HepG2 (cell line): ENCODE results near the gene EEF1E1. TPM values are rescaled to one million over a fixed set of nuclear protein-coding genes. Genes with fewer than 3 reads are reported as not detected.

Source experiments
- AKNA ChIP-seq: sonication (generic); formaldehyde crosslinking; IDR thresholded peaks from 2 replicates; pipeline ENCODE4 v1.4.0; 2020; ENCODE audit warnings: missing genetic modification reagents, borderline replicate concordance
- ARHGAP35 ChIP-seq: sonication (generic); formaldehyde crosslinking; IDR thresholded peaks from 2 replicates; pipeline ENCODE4 v1.9.0; 2022; ENCODE audit warnings: mild to moderate bottlenecking, inconsistent platforms, moderate library complexity, missing genetic modification reagents, borderline replicate concordance
- BRF2 ChIP-seq: sonication (generic); formaldehyde crosslinking; IDR thresholded peaks from 2 replicates; pipeline ENCODE4 v1.8.1; 2022; ENCODE audit warnings: mild to moderate bottlenecking, missing genetic modification reagents
- CEBPB ChIP-seq: IDR thresholded peaks from 2 replicates; pipeline ENCODE4 v1.6.1; 2011; ENCODE audit warnings: low read depth, low read length, improper control_type of control experiment, borderline replicate concordance
- GABPA ChIP-seq, 2 experiments: IDR thresholded peaks; 2 replicates each; pipeline ENCODE4 v1.6.1; 2011 to 2016; ENCODE audit warnings: low read depth in 2 of 2, low read length in 1 of 2, missing biosample characterization in 1 of 2, missing genetic modification characterization in 1 of 2
- HOXA7 ChIP-seq: sonication (generic); formaldehyde crosslinking; IDR thresholded peaks from 2 replicates; pipeline ENCODE4 v1.8.1; 2022; ENCODE audit warnings: mild to moderate bottlenecking, missing genetic modification reagents, moderate library complexity
- KLF9 ChIP-seq: IDR thresholded peaks from 2 replicates; pipeline ENCODE4 v1.6.1; 2016; ENCODE audit warnings: low read depth
- MED1 ChIP-seq: sonication (generic); formaldehyde crosslinking; IDR thresholded peaks from 2 replicates; pipeline ENCODE4 v1.4.0; 2020; ENCODE audit warnings: missing genetic modification reagents
- NCOA2 ChIP-seq: sonication (generic); formaldehyde crosslinking; IDR thresholded peaks from 2 replicates; pipeline ENCODE4 v1.8.0; 2022; ENCODE audit warnings: inconsistent platforms
- RELA ChIP-seq: sonication (generic); formaldehyde crosslinking; IDR thresholded peaks from 2 replicates; pipeline ENCODE4 v1.4.0; 2020; ENCODE audit warnings: missing genetic modification reagents
- SAP130 ChIP-seq: IDR thresholded peaks from 2 replicates; pipeline ENCODE4 v1.6.1; 2016; ENCODE audit warnings: low read depth
- SMAD9 ChIP-seq: sonication (generic); formaldehyde crosslinking; IDR thresholded peaks from 2 replicates; pipeline ENCODE4 v1.5.1; 2020; ENCODE audit warnings: mild to moderate bottlenecking, missing genetic modification reagents
- ZBED4 ChIP-seq: sonication (generic); formaldehyde crosslinking; IDR thresholded peaks from 2 replicates; pipeline ENCODE4 v1.4.0; 2020; ENCODE audit warnings: missing genetic modification reagents, borderline replicate concordance
- ZBTB1 ChIP-seq: sonication (generic); formaldehyde crosslinking; IDR thresholded peaks from 2 replicates; pipeline ENCODE4 v1.4.0; 2020; ENCODE audit warnings: missing genetic modification reagents, borderline replicate concordance
- ZNF20 ChIP-seq: sonication (generic); formaldehyde crosslinking; IDR thresholded peaks from 2 replicates; pipeline ENCODE4 v1.4.0; 2020; ENCODE audit warnings: mild to moderate bottlenecking, moderate library complexity, missing genetic modification reagents
- ZNF256 ChIP-seq: sonication (generic); formaldehyde crosslinking; conservative IDR thresholded peaks from 2 replicates; pipeline ENCODE4 v1.4.0; 2020; ENCODE audit warnings: missing genetic modification reagents
- ZNF282 ChIP-seq: fragments of 450-650 bp; IDR thresholded peaks from 2 replicates; pipeline ENCODE4 v1.6.1; 2018; ENCODE audit not compliant: partially characterized antibody
- ZNF614 ChIP-seq: IDR thresholded peaks from 2 replicates; pipeline ENCODE4 v1.6.1; 2018; ENCODE audit warnings: missing biosample characterization, missing genetic modification reagents, inconsistent platforms, borderline replicate concordance
- ZNF7 ChIP-seq: IDR thresholded peaks from 2 replicates; pipeline ENCODE4 v1.6.1; 2016; ENCODE audit warnings: missing biosample characterization, missing genetic modification reagents
- ZNF740 ChIP-seq: sonication (generic); formaldehyde crosslinking; IDR thresholded peaks from 2 replicates; pipeline ENCODE4 v1.4.0; 2020; ENCODE audit warnings: missing genetic modification reagents
- ZNF761 ChIP-seq: sonication (generic); formaldehyde crosslinking; conservative IDR thresholded peaks from 2 replicates; pipeline ENCODE4 v1.4.0; 2020; ENCODE audit warnings: mild to moderate bottlenecking, missing genetic modification reagents
- polyA plus RNA-seq, 8 experiments: library from polyadenylated mRNA; depleted of rRNA in 3 of 8; stranded (reverse) in 7 of 8; unstranded in 1 of 8; fragments of >200 nt; fragmentation: Illumina TruSeq in 4 of 8; extraction: Trizol in 4 of 8; gene quantifications; 2 replicates each; pipeline versions ENCODE4 v1.2.1 to v1.2.3, GENCODE V29; 2011 to 2016; ENCODE audit warnings: low read depth in 4 of 8, missing spikeins in 1 of 8, mixed read lengths in 1 of 8; ENCODE audit not compliant: insufficient read depth in 1 of 8
- total RNA-seq, 5 experiments: library from RNA; depleted of rRNA; stranded (reverse); fragments of >200 nt; fragmentation: Illumina TruSeq; extraction: Trizol; gene quantifications; 2 replicates each; pipeline ENCODE4 v1.2.3, GENCODE V29; 2016; ENCODE audit warnings: low read depth in 1 of 5

Gene EEF1E1
- total and polyA plus RNA-seq, 2 of the 13 experiments (the other 11 are each of a cell fraction or from before 2014, with no cell fraction given): 128 to 188 TPM

- TF ChIP-seq AKNA: no peak
- TF ChIP-seq MED1: peak; percentile 91
- TF ChIP-seq CEBPB: peak; percentile 96
- peak; percentile 94 for TF ChIP-seq SAP130
- no peak for TF ChIP-seq ARHGAP35 (CRISPR knock-in tag)
- no peak for TF ChIP-seq SMAD9 (CRISPR knock-in tag)
- TF ChIP-seq GABPA (IDR thresholded peaks at IDR 0.05; ENCODE audit: low read depth, low read length): no peak
- TF ChIP-seq GABPA (CRISPR knock-in tag; IDR thresholded peaks at IDR 0.05; ENCODE audit: low read depth): peak; percentile 67
- no peak for TF ChIP-seq HOXA7 (CRISPR knock-in tag)
- no peak for TF ChIP-seq ZNF282
- no peak for TF ChIP-seq KLF9
- TF ChIP-seq ZNF761 (CRISPR knock-in tag): no peak
- TF ChIP-seq ZNF740 (CRISPR knock-in tag): no peak
- TF ChIP-seq ZNF20 (CRISPR knock-in tag): no peak; the same call in 1 of the 2 replicates
- peak; percentile 42; the same call in 1 of the 2 replicates for TF ChIP-seq BRF2
- peak; percentile 98 for TF ChIP-seq ZNF614 (CRISPR knock-in tag)
- no peak for TF ChIP-seq RELA
- TF ChIP-seq NCOA2 (CRISPR knock-in tag): peak; percentile 95
- 0 out of 2 replicates have a peak, but pooled peaks have one; percentile 42 for TF ChIP-seq ZBED4 (CRISPR knock-in tag)
- TF ChIP-seq ZNF256 (CRISPR knock-in tag): no peak
- TF ChIP-seq ZNF7 (CRISPR knock-in tag): no peak
- TF ChIP-seq ZBTB1 (CRISPR knock-in tag): no peak
Observed at GRCh38 chr6:8085053-8085511, 17.3 kb downstream of the EEF1E1 start (continued).
